NT2/D1 (cell line): Measurements from ENCODE around the gene LHX6.

Source experiments
- DNase-seq: peaks from one replicate; pipeline ENCODE4 v3.0.0-alpha.2; 2011; ENCODE audit warnings: low read depth, low spot score
- H3K27me3 ChIP-seq: 2 replicates; pipeline ENCODE4 v1.6.0; 2011; ENCODE audit warnings: mild to moderate bottlenecking; ENCODE audit not compliant: insufficient read length, insufficient read depth
- H3K36me3 ChIP-seq: 2 replicates; pipeline ENCODE4 v1.6.1; 2011; ENCODE audit warnings: mild to moderate bottlenecking, low read length, mixed read lengths; ENCODE audit not compliant: insufficient read depth, insufficient read length
- H3K4me1 ChIP-seq: 2 replicates; pipeline ENCODE4 v1.5.1; 2011; ENCODE audit not compliant: insufficient read depth, insufficient read length
- H3K4me3 ChIP-seq: 2 replicates; pipeline ENCODE4 v1.5.1; 2011; ENCODE audit warnings: low read depth; ENCODE audit not compliant: insufficient read length
- H3K9ac ChIP-seq: 2 replicates; pipeline ENCODE4 v1.6.0; 2011; ENCODE audit warnings: low read depth; ENCODE audit not compliant: insufficient read length
- H3K9me3 ChIP-seq: 2 replicates; pipeline ENCODE4 v1.5.1; 2011; ENCODE audit warnings: mild to moderate bottlenecking, low read length; ENCODE audit not compliant: insufficient read depth
- SUZ12 ChIP-seq: IDR thresholded peaks from 2 replicates; pipeline ENCODE4 v1.6.1; 2011; ENCODE audit not compliant: insufficient read length, insufficient read depth; ENCODE audit errors: extremely low read depth
- YY1 ChIP-seq: IDR thresholded peaks from 2 replicates; pipeline ENCODE4 v1.6.1; 2011; ENCODE audit not compliant: insufficient read length, insufficient read depth
- ZNF274 ChIP-seq: IDR thresholded peaks from 2 replicates; pipeline ENCODE4 v1.6.1; 2011; ENCODE audit warnings: mild to moderate bottlenecking, low read depth, low read length

The LHX6 gene

GRCh38 chr9:122218071-122218934 lies 10.5 kb downstream of the LHX6 start:
- peaks cover 97% of the 10 kb centered on the region for H3K27me3 ChIP-seq
- peaks cover 20% of the 10 kb centered on the region for H3K4me1 ChIP-seq
- TF ChIP-seq ZNF274, result no peak
- no peak for TF ChIP-seq SUZ12
- no peak for TF ChIP-seq YY1
- H3K9ac ChIP-seq, result no peak overlapping the region
- no peak overlapping the region for H3K4me3 ChIP-seq
- DNase-seq, result no peak
- peaks cover 2% of the 10 kb centered on the region; the same call in 1 of the 2 replicates for H3K9me3 ChIP-seq
- no peaks in the 10 kb centered on the region for H3K36me3 ChIP-seq

DNA sequence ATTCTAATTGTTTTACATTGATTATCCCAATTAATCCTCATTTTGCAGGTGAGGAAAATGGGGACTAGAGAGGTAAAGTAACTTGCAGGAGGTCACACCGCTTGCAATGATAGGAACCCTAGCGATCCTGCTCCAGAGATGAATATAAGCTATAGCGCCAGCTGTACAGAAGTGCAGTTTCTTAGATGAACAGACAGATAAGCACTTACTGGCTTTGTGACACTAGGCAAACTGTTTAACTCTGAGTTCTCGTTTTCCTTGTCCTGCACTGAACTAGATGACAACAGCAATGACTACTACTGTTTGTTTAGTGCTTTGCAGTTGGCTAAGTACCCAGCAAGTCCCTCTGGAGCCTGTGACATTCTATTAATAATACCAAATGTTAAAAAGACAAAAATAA lies 11.1 kb downstream of the LHX6 start:
- Histone ChIP-seq H3K9ac (no peak overlapping the region), H3K9me3 (peaks cover 5% of the 10 kb centered on the region; the same call in 1 of the 2 replicates), H3K27me3 (peaks cover 97% of the 10 kb centered on the region), H3K4me3 (no peak overlapping the region), H3K36me3 (no peaks in the 10 kb centered on the region), H3K4me1 (peaks cover 18% of the 10 kb centered on the region)
- TF ChIP-seq YY1 (no peak), SUZ12 (no peak), ZNF274 (no peak)
- no peak for DNase-seq

- no peak for DNase-seq
- TF ChIP-seq ZNF274, result no peak
- TF ChIP-seq SUZ12, result no peak
- TF ChIP-seq YY1, result no peak
- peaks cover 18% of the 10 kb centered on the region for H3K4me1 ChIP-seq
- H3K36me3 ChIP-seq, result no peaks in the 10 kb centered on the region
- H3K9me3 ChIP-seq, result peaks cover 5% of the 10 kb centered on the region; the same call in 1 of the 2 replicates
- no peak overlapping the region for H3K9ac ChIP-seq
- H3K27me3 ChIP-seq, result peaks cover 97% of the 10 kb centered on the region
- no peak overlapping the region for H3K4me3 ChIP-seq
These were observed 11.8 kb downstream of the LHX6 start for GRCh38 chr9:122216798-122217418.

DNA sequence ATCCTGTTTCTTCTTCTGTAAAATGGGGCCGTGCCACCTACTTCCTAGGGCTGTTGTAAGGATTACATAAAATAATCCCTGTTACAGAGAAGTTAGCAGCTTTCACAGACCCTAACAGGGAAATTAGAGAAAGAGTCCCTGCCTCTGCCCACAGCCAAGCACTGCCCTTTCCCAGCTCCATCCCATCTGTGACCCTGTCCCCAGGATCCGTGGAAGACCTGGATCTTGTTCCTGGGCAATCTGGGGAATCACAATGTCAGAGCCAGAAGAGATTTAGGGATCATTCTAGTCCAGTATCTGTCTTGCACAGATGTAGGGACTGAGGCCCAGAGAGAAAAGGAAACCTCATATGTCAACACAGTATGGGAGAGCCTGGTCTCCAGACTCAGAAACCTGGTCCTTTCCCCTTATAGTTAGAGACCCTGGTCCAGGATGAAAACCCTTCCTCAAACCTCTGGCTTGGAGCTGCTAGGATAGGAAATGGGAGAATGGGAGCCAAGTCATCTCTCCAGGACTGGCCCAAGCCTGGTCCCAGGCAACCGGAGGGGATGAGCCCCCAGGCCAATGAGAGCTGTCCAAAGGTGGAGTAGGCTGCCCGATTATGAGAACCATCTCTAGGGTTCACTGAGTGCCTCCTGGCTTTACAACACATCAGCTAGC lies 12.5 kb downstream of the LHX6 start:
- H3K9ac ChIP-seq, result no peak overlapping the region
- no peaks in the 10 kb centered on the region for H3K36me3 ChIP-seq
- H3K4me1 ChIP-seq, result peaks cover 13% of the 10 kb centered on the region
- no peak for DNase-seq
- H3K9me3 ChIP-seq, result peaks cover 5% of the 10 kb centered on the region; the same call in 1 of the 2 replicates
- TF ChIP-seq ZNF274 (no peak), YY1 (no peak), SUZ12 (no peak)
- H3K4me3 ChIP-seq, result no peak overlapping the region
- peaks cover 97% of the 10 kb centered on the region for H3K27me3 ChIP-seq

GRCh38 chr9:122215663-122216062 lies 13.1 kb downstream of the LHX6 start:
- H3K36me3 ChIP-seq, result no peaks in the 10 kb centered on the region
- H3K9me3 ChIP-seq, result peaks cover 5% of the 10 kb centered on the region; the same call in 1 of the 2 replicates
- TF ChIP-seq SUZ12 (no peak), ZNF274 (no peak)
- no peak for DNase-seq
- H3K4me3 ChIP-seq, result no peak overlapping the region
- no peak overlapping the region for H3K9ac ChIP-seq
- H3K27me3 ChIP-seq, result peaks cover 91% of the 10 kb centered on the region
- H3K4me1 ChIP-seq, result peaks cover 12% of the 10 kb centered on the region

DNA sequence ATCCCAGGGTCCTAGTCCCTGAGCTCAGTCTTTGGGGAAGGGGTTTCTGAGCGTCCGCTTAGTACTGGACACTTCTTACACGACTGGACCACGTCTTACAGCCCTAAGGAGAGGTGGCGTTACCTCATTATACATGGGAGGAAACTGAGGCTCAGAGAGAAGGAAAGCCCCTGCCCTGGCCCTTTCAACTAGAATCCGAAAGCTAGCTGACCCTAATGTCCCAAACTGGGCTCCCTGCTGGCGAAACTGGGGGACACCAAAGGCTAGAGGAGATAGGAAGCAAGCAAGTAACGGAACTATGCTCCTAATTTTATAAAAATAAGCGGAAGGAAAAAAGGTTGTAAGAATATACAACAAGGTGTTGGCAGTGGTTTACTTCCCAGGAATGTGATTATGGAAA lies 14.2 kb downstream of the LHX6 start:
- TF ChIP-seq ZNF274 (no peak), SUZ12 (no peak), YY1 (no peak)

More for the DNA sequence above, 14.2 kb downstream of the LHX6 start:
- H3K36me3 ChIP-seq, result no peaks in the 10 kb centered on the region
- H3K4me1 ChIP-seq, result peaks cover 6% of the 10 kb centered on the region
- peak overlapping the region; percentile 36 for H3K4me3 ChIP-seq
- peak overlapping the region; percentile 58 for H3K9ac ChIP-seq
- H3K9me3 ChIP-seq, result peaks cover 5% of the 10 kb centered on the region; the same call in 1 of the 2 replicates
- peaks cover 79% of the 10 kb centered on the region for H3K27me3 ChIP-seq
- no peak for DNase-seq
